ENCODE results near the gene LIN54. TPM values are rescaled to one million over a fixed set of nuclear protein-coding genes. Genes with fewer than 3 reads are reported as not detected.

LIN54 gene
- total and polyA plus RNA-seq, 2 of the 13 experiments (the other 11 are each of a cell fraction or from before 2014, with no cell fraction given) = 25.2 to 32.9 TPM

- TF ChIP-seq SPEN (CRISPR knock-in tag; IDR thresholded peaks at IDR 0.05; ENCODE audit: low read depth) = peak; percentile 92
- TF ChIP-seq BRD4 (CRISPR knock-in tag; IDR thresholded peaks at IDR 0.05) = no peak
- TF ChIP-seq BRF2 (CRISPR knock-in tag; IDR thresholded peaks at IDR 0.05) = peak; percentile 50; the same call in 1 of the 2 replicates
- TF ChIP-seq IRF1 (CRISPR knock-in tag; IDR thresholded peaks at IDR 0.05; ENCODE audit: low read depth) = 0 out of 2 replicates have a peak, but pooled peaks have one; percentile 36
- TF ChIP-seq ELF3 (CRISPR knock-in tag; IDR thresholded peaks at IDR 0.05) = no peak
- TF ChIP-seq ZNF138 (CRISPR knock-in tag; IDR thresholded peaks at IDR 0.05; ENCODE audit: low read depth) = peak; percentile 95; the same call in 1 of the 2 replicates
- TF ChIP-seq ZNF790 (CRISPR knock-in tag; IDR thresholded peaks at IDR 0.05; ENCODE audit: borderline replicate concordance) = no peak
- TF ChIP-seq MATR3 (CRISPR knock-in tag; IDR thresholded peaks at IDR 0.05) = no peak
- no peak for TF ChIP-seq ZNF12 (CRISPR knock-in tag; IDR thresholded peaks at IDR 0.05)
- TF ChIP-seq TMF1 (CRISPR knock-in tag; IDR thresholded peaks at IDR 0.05; ENCODE audit: low read depth) = peak; percentile 73; the same call in 1 of the 2 replicates
- peak; percentile 96 for TF ChIP-seq ZNF501 (CRISPR knock-in tag; IDR thresholded peaks at IDR 0.05)
- no peak for TF ChIP-seq NCOA1 (CRISPR knock-in tag; IDR thresholded peaks at IDR 0.05)
- TF ChIP-seq FOXA1 (IDR thresholded peaks at IDR 0.05) = no peak
- no peak; the same call in 1 of the 2 replicates for TF ChIP-seq FOXA1 (CRISPR knock-in tag; IDR thresholded peaks at IDR 0.05)
- TF ChIP-seq HOXD1 (CRISPR knock-in tag; IDR thresholded peaks at IDR 0.05) = peak; percentile 19; the same call in 1 of the 2 replicates
- no peak for TF ChIP-seq PREB (CRISPR knock-in tag; IDR thresholded peaks at IDR 0.05)
- no peak for TF ChIP-seq SUZ12 (IDR thresholded peaks at IDR 0.05; ENCODE audit: low read depth, low read length)
- no peak for TF ChIP-seq SNAPC2 (CRISPR knock-in tag; IDR thresholded peaks at IDR 0.05)
- TF ChIP-seq ZFP90 (CRISPR knock-in tag; IDR thresholded peaks at IDR 0.05; ENCODE audit: borderline replicate concordance) = peak; percentile 59; the same call in 1 of the 2 replicates
- TF ChIP-seq ZBTB39 (CRISPR knock-in tag; IDR thresholded peaks at IDR 0.05) = no peak
- no peak for TF ChIP-seq RNF219 (CRISPR knock-in tag; IDR thresholded peaks at IDR 0.05)
- peak; percentile 76; the same call in 1 of the 2 replicates for TF ChIP-seq ZNF580 (CRISPR knock-in tag; IDR thresholded peaks at IDR 0.05; ENCODE audit: borderline replicate concordance, low read depth)
Measured at GRCh38 chr4:82900411-82901182, 110.0 kb downstream of the LIN54 start, which contains the start of gene THAP9 (continued).
